Smooth muscle cell (in vitro differentiated cells): Measurements from ENCODE around the gene KSR1. TPM values are rescaled to one million over a fixed set of nuclear protein-coding genes. Genes with fewer than 3 reads are reported as not detected.
A peak's percentile ranks its signal among the peaks of the same experiment; 100 is the strongest.

Experiments used
- DNase-seq: peaks from one replicate; lab custom pipeline; 2025; ENCODE audit not compliant: unreplicated experiment; lab: John Stamatoyannopoulos, UW
- H2AFZ ChIP-seq: fragments of 200-600 bp; sonication (generic); 2 replicates; pipeline ENCODE4 v1.6.0; 2016; ENCODE audit warnings: antibody characterized with exemption, low read depth, mild to moderate bottlenecking
- H3F3A ChIP-seq: fragments of 200-600 bp; sonication (generic); 2 replicates; pipeline ENCODE4 v1.6.0; 2017; ENCODE audit warnings: antibody characterized with exemption, low read depth
- H3K27ac ChIP-seq: fragments of 200-600 bp; sonication (generic); 2 replicates; pipeline ENCODE4 v1.5.1; 2016; ENCODE audit warnings: low read depth, mild to moderate bottlenecking
- H3K27me3 ChIP-seq: fragments of 200-600 bp; sonication (generic); 2 replicates; pipeline ENCODE4 v1.6.1; 2016; ENCODE audit warnings: low read depth, mild to moderate bottlenecking
- H3K36me3 ChIP-seq: fragments of 200-600 bp; sonication (generic); 2 replicates; pipeline ENCODE4 v1.5.1; 2016; ENCODE audit warnings: low read depth
- H3K4me1 ChIP-seq: fragments of 200-600 bp; sonication (generic); 2 replicates; pipeline ENCODE4 v1.5.1; 2016; ENCODE audit warnings: low read depth
- H3K4me2 ChIP-seq: fragments of 200-600 bp; sonication (generic); 2 replicates; pipeline ENCODE4 v1.6.0; 2016; ENCODE audit warnings: mild to moderate bottlenecking
- H3K4me3 ChIP-seq: fragments of 200-600 bp; sonication (generic); 2 replicates; pipeline ENCODE4 v1.5.1; 2016; ENCODE audit warnings: mild to moderate bottlenecking
- H3K79me2 ChIP-seq: fragments of 200-600 bp; sonication (generic); 2 replicates; pipeline ENCODE4 v1.6.0; 2016; ENCODE audit warnings: low read depth, mild to moderate bottlenecking
- H3K9ac ChIP-seq: fragments of 200-600 bp; sonication (generic); 2 replicates; pipeline ENCODE4 v1.6.0; 2016; ENCODE audit warnings: low read depth
- H3K9me3 ChIP-seq: fragments of 200-600 bp; sonication (generic); replicated peaks from 2 replicates; pipeline ENCODE4 v1.5.1; 2016; ENCODE audit warnings: low read depth
- H4K20me1 ChIP-seq: fragments of 200-600 bp; sonication (generic); 2 replicates; pipeline ENCODE4 v1.6.0; 2016; ENCODE audit warnings: low read depth
- WGBS: methylation state at CpG from one replicate; pipeline ENCODE4 v1.1.7; 2016; ENCODE audit warnings: low lambda C conversion rate; 5-methylcytosine and 5-hydroxymethylcytosine counted together
- polyA plus RNA-seq: library from polyadenylated mRNA; unstranded; fragments of >200 nt; fragmentation: Nextera tagmentation; extraction: Ambion mirVana; gene quantifications from 2 replicates; pipeline ENCODE4 v1.2.1, GENCODE V29; 2016
- total RNA-seq: library from RNA; depleted of rRNA; stranded (reverse); fragments of >200 nt; gene quantifications from 2 replicates; pipeline ENCODE4 v1.2.3, GENCODE V29; 2014
- TF ChIP-seq, protein P1 (sequence below): fragments of 200-600 bp; sonication (generic); IDR thresholded peaks from 2 replicates; pipeline ENCODE4 v1.5.1; 2017; ENCODE audit warnings: borderline replicate concordance, mild to moderate bottlenecking, antibody characterized with exemption; ENCODE audit not compliant: insufficient read depth, poor library complexity, severe bottlenecking

The KSR1 gene
- total and polyA plus RNA-seq, 2 experiments from 2014 or later: 40.4 to 65.1 TPM

GRCh38 chr17:27601069-27601974, 145.1 kb downstream of the KSR1 start:
- Histone ChIP-seq H3F3A (peaks cover 11% of the 10 kb centered on the region), H4K20me1 (peaks cover 35% of the 10 kb centered on the region), H3K9ac (no peak overlapping the region), H3K79me2 (no peaks in the 10 kb centered on the region), H3K4me1 (no peaks in the 10 kb centered on the region), H3K36me3 (peaks cover 5% of the 10 kb centered on the region), H3K4me2 (no peak overlapping the region), H3K9me3 (no peaks in the 10 kb centered on the region), H3K4me3 (no peak overlapping the region), H3K27ac (peak overlapping the region; percentile 52), H3K27me3 (no peaks in the 10 kb centered on the region), H2AFZ (no peak overlapping the region)
- TF ChIP-seq, protein P1, sequence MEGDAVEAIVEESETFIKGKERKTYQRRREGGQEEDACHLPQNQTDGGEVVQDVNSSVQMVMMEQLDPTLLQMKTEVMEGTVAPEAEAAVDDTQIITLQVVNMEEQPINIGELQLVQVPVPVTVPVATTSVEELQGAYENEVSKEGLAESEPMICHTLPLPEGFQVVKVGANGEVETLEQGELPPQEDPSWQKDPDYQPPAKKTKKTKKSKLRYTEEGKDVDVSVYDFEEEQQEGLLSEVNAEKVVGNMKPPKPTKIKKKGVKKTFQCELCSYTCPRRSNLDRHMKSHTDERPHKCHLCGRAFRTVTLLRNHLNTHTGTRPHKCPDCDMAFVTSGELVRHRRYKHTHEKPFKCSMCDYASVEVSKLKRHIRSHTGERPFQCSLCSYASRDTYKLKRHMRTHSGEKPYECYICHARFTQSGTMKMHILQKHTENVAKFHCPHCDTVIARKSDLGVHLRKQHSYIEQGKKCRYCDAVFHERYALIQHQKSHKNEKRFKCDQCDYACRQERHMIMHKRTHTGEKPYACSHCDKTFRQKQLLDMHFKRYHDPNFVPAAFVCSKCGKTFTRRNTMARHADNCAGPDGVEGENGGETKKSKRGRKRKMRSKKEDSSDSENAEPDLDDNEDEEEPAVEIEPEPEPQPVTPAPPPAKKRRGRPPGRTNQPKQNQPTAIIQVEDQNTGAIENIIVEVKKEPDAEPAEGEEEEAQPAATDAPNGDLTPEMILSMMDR: peak; percentile 92
- WGBS: 72% methylated on average over 11 of the region's 11 CpGs
- peak; percentile 37 for DNase-seq

- H3K36me3 ChIP-seq: peaks cover 12% of the 10 kb centered on the region
Observed at GRCh38 chr17:27601975-27602302, 145.7 kb downstream of the KSR1 start.

DNA sequence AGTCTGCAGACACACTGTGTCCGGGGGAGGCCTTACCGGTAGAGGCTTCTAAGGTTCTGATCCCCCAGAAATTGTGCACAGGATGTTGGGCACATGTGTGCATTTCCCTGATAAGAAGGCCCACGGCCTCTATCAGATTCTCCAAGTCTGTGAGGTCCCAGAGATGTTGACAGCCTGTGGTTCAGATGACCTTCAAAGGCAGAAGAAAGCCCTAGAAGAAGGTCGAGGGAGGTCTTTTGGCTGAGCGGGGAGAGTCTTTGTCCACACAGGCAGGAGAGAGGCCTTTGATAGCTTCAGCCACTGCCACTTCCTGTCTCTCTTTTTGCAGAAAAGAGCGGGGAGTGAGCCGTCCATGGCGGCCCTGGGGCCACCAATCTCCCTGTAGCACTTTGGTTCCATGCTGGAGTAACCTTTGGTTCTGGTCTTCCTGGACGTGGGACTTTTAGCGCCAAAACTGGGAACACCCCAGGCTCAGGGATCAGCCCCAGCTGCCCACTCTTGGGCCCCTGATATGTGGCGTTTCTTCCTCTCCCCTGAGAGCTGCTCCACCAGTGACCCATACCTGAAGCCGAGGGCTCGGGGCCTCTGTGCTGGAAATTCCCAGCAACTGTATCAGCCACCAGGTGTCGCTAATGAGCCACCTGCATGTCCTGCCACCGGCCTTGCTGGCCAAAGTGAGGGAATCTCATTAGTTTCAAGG, 146.6 kb downstream of the KSR1 start:
- no peaks in the 10 kb centered on the region for H3K27me3 ChIP-seq
- peaks cover 11% of the 10 kb centered on the region for H3F3A ChIP-seq
- H3K4me3 ChIP-seq: no peak overlapping the region
- no peaks in the 10 kb centered on the region for H3K4me1 ChIP-seq
- peaks cover 46% of the 10 kb centered on the region for H4K20me1 ChIP-seq
- no peaks in the 10 kb centered on the region for H3K9me3 ChIP-seq
- H2AFZ ChIP-seq: no peak overlapping the region
- H3K27ac ChIP-seq: no peak overlapping the region
- no peak overlapping the region for H3K9ac ChIP-seq
- DNase-seq: peak; percentile 15
- 62% methylated on average over 15 of the region's 15 CpGs for WGBS
- H3K79me2 ChIP-seq: no peaks in the 10 kb centered on the region
- peaks cover 14% of the 10 kb centered on the region for H3K36me3 ChIP-seq
- H3K4me2 ChIP-seq: no peak overlapping the region
- TF ChIP-seq, protein P1: peak; percentile 93

More at GRCh38 chr17:27601975-27602302, 145.7 kb downstream of the KSR1 start:
- Histone ChIP-seq H3K4me3 (no peak overlapping the region), H3K9me3 (no peaks in the 10 kb centered on the region), H3F3A (peaks cover 11% of the 10 kb centered on the region), H4K20me1 (peaks cover 37% of the 10 kb centered on the region), H3K9ac (no peak overlapping the region), H3K27me3 (no peaks in the 10 kb centered on the region), H3K27ac (no peak overlapping the region), H2AFZ (no peak overlapping the region), H3K79me2 (no peaks in the 10 kb centered on the region), H3K4me1 (no peaks in the 10 kb centered on the region), H3K4me2 (no peak overlapping the region)
- TF ChIP-seq, protein P1: no peak
- WGBS: 95% methylated on average over 2 of the region's 2 CpGs
- DNase-seq: no peak
